HL-60 (cell line): Measurements from ENCODE around the gene TMEM234.

Experiments
- DNase-seq, 2 experiments: peaks; one replicate each; pipeline ENCODE4 v3.0.0-alpha.2; 2010 to 2020; ENCODE audit warnings: low read depth in 1 of 2, low spot score in 1 of 2
- H3K27ac ChIP-seq: fragments of 250-450 bp; sonication (Bioruptor Pico); replicated peaks from 2 replicates; pipeline ENCODE4 v1.5.1; 2020; ENCODE audit warnings: mild to moderate bottlenecking, moderate library complexity
- H3K27me3 ChIP-seq: fragments of 250-450 bp; sonication (Bioruptor Pico); 2 replicates; pipeline ENCODE4 v1.5.1; 2021; ENCODE audit warnings: mild to moderate bottlenecking, moderate library complexity; ENCODE audit not compliant: insufficient read depth, poor library complexity, severe bottlenecking
- H3K4me3 ChIP-seq: replicated peaks from 2 replicates; pipeline ENCODE4 v1.5.1; 2011; ENCODE audit warnings: mild to moderate bottlenecking, control low read depth, low read length; ENCODE audit not compliant: insufficient read depth
- GABPA ChIP-seq: IDR thresholded peaks from 2 replicates; pipeline ENCODE4 v1.6.1; 2012; ENCODE audit warnings: low read depth
- POLR2AphosphoS5 ChIP-seq: IDR thresholded peaks from 2 replicates; pipeline ENCODE4 v1.6.1; 2012; ENCODE audit warnings: low read depth
- SPI1 ChIP-seq: IDR thresholded peaks from 2 replicates; pipeline ENCODE4 v1.6.1; 2012; ENCODE audit warnings: low read depth, mild to moderate bottlenecking, borderline replicate concordance
- TF ChIP-seq, protein P1 (sequence below): IDR thresholded peaks from one replicate; pipeline ENCODE4 v1.5.1; 2011; ENCODE audit warnings: low read length, control low read depth, inconsistent platforms; ENCODE audit not compliant: insufficient read depth
- TF ChIP-seq, protein P2 (sequence below): IDR thresholded peaks from 2 replicates; pipeline ENCODE4 v1.6.1; 2012; ENCODE audit warnings: low read depth; ENCODE audit not compliant: insufficient replicate concordance

Gene TMEM234

DNA sequence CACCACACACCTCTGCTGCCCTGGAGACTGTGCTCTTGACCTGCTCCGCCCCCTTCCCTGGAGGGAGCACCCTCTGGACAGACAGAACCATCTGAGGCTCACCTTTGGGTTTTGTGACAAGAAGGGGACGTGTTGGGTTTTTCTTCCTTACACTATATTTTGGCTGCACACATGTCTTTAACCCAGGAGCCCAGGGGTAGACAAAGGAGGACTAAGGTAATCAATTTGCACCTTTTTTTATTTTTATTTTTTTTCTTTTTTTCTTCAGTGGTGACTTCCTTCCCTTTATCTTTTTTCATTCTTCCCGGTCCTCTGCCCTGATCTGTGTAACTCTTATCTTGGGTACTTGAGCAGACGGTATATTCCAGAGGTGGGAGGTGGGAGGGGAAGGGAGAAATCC lies 51.2 kb downstream of the TMEM234 start:
- TF ChIP-seq SPI1 (no peak), GABPA (no peak), POLR2AphosphoS5 (no peak)
- TF ChIP-seq, protein P1, sequence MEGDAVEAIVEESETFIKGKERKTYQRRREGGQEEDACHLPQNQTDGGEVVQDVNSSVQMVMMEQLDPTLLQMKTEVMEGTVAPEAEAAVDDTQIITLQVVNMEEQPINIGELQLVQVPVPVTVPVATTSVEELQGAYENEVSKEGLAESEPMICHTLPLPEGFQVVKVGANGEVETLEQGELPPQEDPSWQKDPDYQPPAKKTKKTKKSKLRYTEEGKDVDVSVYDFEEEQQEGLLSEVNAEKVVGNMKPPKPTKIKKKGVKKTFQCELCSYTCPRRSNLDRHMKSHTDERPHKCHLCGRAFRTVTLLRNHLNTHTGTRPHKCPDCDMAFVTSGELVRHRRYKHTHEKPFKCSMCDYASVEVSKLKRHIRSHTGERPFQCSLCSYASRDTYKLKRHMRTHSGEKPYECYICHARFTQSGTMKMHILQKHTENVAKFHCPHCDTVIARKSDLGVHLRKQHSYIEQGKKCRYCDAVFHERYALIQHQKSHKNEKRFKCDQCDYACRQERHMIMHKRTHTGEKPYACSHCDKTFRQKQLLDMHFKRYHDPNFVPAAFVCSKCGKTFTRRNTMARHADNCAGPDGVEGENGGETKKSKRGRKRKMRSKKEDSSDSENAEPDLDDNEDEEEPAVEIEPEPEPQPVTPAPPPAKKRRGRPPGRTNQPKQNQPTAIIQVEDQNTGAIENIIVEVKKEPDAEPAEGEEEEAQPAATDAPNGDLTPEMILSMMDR: no peak
- TF ChIP-seq, protein P2, sequence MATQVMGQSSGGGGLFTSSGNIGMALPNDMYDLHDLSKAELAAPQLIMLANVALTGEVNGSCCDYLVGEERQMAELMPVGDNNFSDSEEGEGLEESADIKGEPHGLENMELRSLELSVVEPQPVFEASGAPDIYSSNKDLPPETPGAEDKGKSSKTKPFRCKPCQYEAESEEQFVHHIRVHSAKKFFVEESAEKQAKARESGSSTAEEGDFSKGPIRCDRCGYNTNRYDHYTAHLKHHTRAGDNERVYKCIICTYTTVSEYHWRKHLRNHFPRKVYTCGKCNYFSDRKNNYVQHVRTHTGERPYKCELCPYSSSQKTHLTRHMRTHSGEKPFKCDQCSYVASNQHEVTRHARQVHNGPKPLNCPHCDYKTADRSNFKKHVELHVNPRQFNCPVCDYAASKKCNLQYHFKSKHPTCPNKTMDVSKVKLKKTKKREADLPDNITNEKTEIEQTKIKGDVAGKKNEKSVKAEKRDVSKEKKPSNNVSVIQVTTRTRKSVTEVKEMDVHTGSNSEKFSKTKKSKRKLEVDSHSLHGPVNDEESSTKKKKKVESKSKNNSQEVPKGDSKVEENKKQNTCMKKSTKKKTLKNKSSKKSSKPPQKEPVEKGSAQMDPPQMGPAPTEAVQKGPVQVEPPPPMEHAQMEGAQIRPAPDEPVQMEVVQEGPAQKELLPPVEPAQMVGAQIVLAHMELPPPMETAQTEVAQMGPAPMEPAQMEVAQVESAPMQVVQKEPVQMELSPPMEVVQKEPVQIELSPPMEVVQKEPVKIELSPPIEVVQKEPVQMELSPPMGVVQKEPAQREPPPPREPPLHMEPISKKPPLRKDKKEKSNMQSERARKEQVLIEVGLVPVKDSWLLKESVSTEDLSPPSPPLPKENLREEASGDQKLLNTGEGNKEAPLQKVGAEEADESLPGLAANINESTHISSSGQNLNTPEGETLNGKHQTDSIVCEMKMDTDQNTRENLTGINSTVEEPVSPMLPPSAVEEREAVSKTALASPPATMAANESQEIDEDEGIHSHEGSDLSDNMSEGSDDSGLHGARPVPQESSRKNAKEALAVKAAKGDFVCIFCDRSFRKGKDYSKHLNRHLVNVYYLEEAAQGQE: no peak
- no peak for DNase-seq
- H3K27ac ChIP-seq: no peak overlapping the region
- H3K27me3 ChIP-seq: no peaks in the 10 kb centered on the region
- no peak overlapping the region for H3K4me3 ChIP-seq
